HEK293 (cell line): ENCODE measurements around the gene MTA1.

Source experiments
- CTCF ChIA-PET: fragments of 350-600 bp; formaldehyde crosslinking; extraction: SDS; loops from one replicate; lab custom pipeline; 2021; ENCODE audit warnings: antibody characterized with exemption; lab: Yijun Ruan, JAX
- POLR2A ChIA-PET: fragments of 300-600 bp; formaldehyde crosslinking; extraction: SDS; loops from one replicate; lab custom pipeline; 2020; ENCODE audit warnings: antibody characterized with exemption, inconsistent platforms; lab: Yijun Ruan, JAX
- H3K27ac ChIP-seq: fragments of 200-500 bp; sonication (Bioruptor generic); 2 replicates; pipeline ENCODE4 v1.5.1; 2014; ENCODE audit warnings: low read depth, low read length, control low read depth, inconsistent platforms; ENCODE audit errors: extremely low read depth
- H3K36me3 ChIP-seq, 2 experiments: fragments of 200-500 bp in 1 of 2; sonication (Bioruptor generic) in 1 of 2; 1 replicate in 1 of 2; 2 replicates in 1 of 2; pipeline ENCODE4 v1.5.1; 2014 to 2017; ENCODE audit warnings: inconsistent platforms in 2 of 2, low read length in 2 of 2; ENCODE audit not compliant: control insufficient read depth in 2 of 2, insufficient read depth in 1 of 2
- H3K4me1 ChIP-seq: fragments of 200-500 bp; sonication (Bioruptor generic); 2 replicates; pipeline ENCODE4 v1.5.1; 2014; ENCODE audit warnings: mild to moderate bottlenecking, low read length, inconsistent platforms; ENCODE audit not compliant: control insufficient read depth, insufficient read depth
- H3K4me3 ChIP-seq: 2 replicates; pipeline ENCODE4 v1.5.1; 2011; ENCODE audit warnings: low read depth, mild to moderate bottlenecking, control low read depth, low read length, moderate library complexity
- H3K9me3 ChIP-seq: fragments of 200-500 bp; sonication (Bioruptor generic); 2 replicates; pipeline ENCODE4 v1.5.1; 2014; ENCODE audit warnings: low read depth, low read length, inconsistent platforms; ENCODE audit not compliant: control insufficient read depth, insufficient read depth
- FEZF1 ChIP-seq: fragments of 450-650 bp; formaldehyde crosslinking; IDR thresholded peaks from 2 replicates; pipeline ENCODE4 v1.5.1; 2016; ENCODE audit warnings: missing biosample characterization, missing genetic modification characterization
- GLI2 ChIP-seq: fragments of 450-650 bp; formaldehyde crosslinking; IDR thresholded peaks from 2 replicates; pipeline ENCODE4; 2017; ENCODE audit warnings: missing biosample characterization, missing genetic modification characterization, low read depth, borderline replicate concordance
- KLF8 ChIP-seq: fragments of 450-650 bp; formaldehyde crosslinking; IDR thresholded peaks from 2 replicates; pipeline ENCODE4 v1.5.1; 2016; ENCODE audit warnings: missing biosample characterization, missing genetic modification characterization
- MZF1 ChIP-seq: fragments of 450-650 bp; formaldehyde crosslinking; IDR thresholded peaks from 2 replicates; pipeline ENCODE4 v1.5.1; 2017; ENCODE audit warnings: missing biosample characterization, missing genetic modification characterization, borderline replicate concordance
- SALL2 ChIP-seq: fragments of 450-650 bp; formaldehyde crosslinking; IDR thresholded peaks from 2 replicates; pipeline ENCODE4 v1.5.0; 2017; ENCODE audit warnings: missing biosample characterization, mild to moderate bottlenecking, missing genetic modification characterization, borderline replicate concordance
- ZBTB1 ChIP-seq: fragments of 450-650 bp; formaldehyde crosslinking; IDR thresholded peaks from 2 replicates; pipeline ENCODE4 v1.5.1; 2016; ENCODE audit warnings: missing biosample characterization, missing genetic modification characterization
- ZBTB20 ChIP-seq: fragments of 450-650 bp; formaldehyde crosslinking; IDR thresholded peaks from 2 replicates; pipeline ENCODE4 v1.5.1; 2016; ENCODE audit warnings: missing biosample characterization, missing genetic modification characterization
- ZNF354C ChIP-seq: fragments of 450-650 bp; formaldehyde crosslinking; IDR thresholded peaks from 2 replicates; pipeline ENCODE4 v1.5.1; 2016; ENCODE audit warnings: missing biosample characterization, missing genetic modification characterization, low read depth, borderline replicate concordance
- ZNF433 ChIP-seq: fragments of 450-650 bp; formaldehyde crosslinking; IDR thresholded peaks from 2 replicates; pipeline ENCODE4 v1.5.1; 2016; ENCODE audit warnings: missing biosample characterization, missing genetic modification characterization, low read depth
- ZNF48 ChIP-seq: fragments of 450-650 bp; formaldehyde crosslinking; IDR thresholded peaks from 2 replicates; pipeline ENCODE4 v1.5.1; 2016; ENCODE audit warnings: missing biosample characterization, missing genetic modification characterization
- ZNF555 ChIP-seq: fragments of 450-650 bp; formaldehyde crosslinking; conservative IDR thresholded peaks from 2 replicates; pipeline ENCODE4 v1.5.1; 2017; ENCODE audit warnings: missing biosample characterization, mild to moderate bottlenecking, missing genetic modification characterization, inconsistent platforms
- ZNF624 ChIP-seq: fragments of 450-650 bp; formaldehyde crosslinking; IDR thresholded peaks from 2 replicates; pipeline ENCODE4 v1.5.1; 2017; ENCODE audit warnings: missing biosample characterization, missing genetic modification characterization
- ZNF664 ChIP-seq: fragments of 450-650 bp; formaldehyde crosslinking; IDR thresholded peaks from 2 replicates; pipeline ENCODE4 v1.5.1; 2016; ENCODE audit warnings: missing biosample characterization, missing genetic modification characterization
- TF ChIP-seq, protein P1 (sequence below): fragments of 450-650 bp; formaldehyde crosslinking; IDR thresholded peaks from 2 replicates; pipeline ENCODE4 v1.5.1; 2016; ENCODE audit warnings: missing biosample characterization, missing genetic modification characterization
- TF ChIP-seq, protein P2 (sequence below): fragments of 450-650 bp; formaldehyde crosslinking; IDR thresholded peaks from 2 replicates; pipeline ENCODE4; 2016; ENCODE audit warnings: missing biosample characterization, missing genetic modification characterization
- TF ChIP-seq, protein P3 (sequence below): fragments of 450-650 bp; formaldehyde crosslinking; conservative IDR thresholded peaks from 2 replicates; pipeline ENCODE4 v1.5.1; 2016; ENCODE audit warnings: low read depth, missing biosample characterization, missing genetic modification characterization
- TF ChIP-seq, protein P4 (sequence below): fragments of 450-650 bp; formaldehyde crosslinking; IDR thresholded peaks from 2 replicates; pipeline ENCODE4 v1.5.1; 2016; ENCODE audit warnings: missing biosample characterization, missing genetic modification characterization, borderline replicate concordance
- TF ChIP-seq, protein P5 (sequence below): fragments of 450-650 bp; formaldehyde crosslinking; IDR thresholded peaks from 2 replicates; pipeline ENCODE4 v1.5.1; 2017; ENCODE audit warnings: missing biosample characterization, missing genetic modification characterization
- TF ChIP-seq, protein P6 (sequence below): fragments of 450-650 bp; formaldehyde crosslinking; IDR thresholded peaks from 2 replicates; pipeline ENCODE4 v1.5.1; 2016; ENCODE audit warnings: missing biosample characterization, missing genetic modification characterization

MTA1 gene

DNA sequence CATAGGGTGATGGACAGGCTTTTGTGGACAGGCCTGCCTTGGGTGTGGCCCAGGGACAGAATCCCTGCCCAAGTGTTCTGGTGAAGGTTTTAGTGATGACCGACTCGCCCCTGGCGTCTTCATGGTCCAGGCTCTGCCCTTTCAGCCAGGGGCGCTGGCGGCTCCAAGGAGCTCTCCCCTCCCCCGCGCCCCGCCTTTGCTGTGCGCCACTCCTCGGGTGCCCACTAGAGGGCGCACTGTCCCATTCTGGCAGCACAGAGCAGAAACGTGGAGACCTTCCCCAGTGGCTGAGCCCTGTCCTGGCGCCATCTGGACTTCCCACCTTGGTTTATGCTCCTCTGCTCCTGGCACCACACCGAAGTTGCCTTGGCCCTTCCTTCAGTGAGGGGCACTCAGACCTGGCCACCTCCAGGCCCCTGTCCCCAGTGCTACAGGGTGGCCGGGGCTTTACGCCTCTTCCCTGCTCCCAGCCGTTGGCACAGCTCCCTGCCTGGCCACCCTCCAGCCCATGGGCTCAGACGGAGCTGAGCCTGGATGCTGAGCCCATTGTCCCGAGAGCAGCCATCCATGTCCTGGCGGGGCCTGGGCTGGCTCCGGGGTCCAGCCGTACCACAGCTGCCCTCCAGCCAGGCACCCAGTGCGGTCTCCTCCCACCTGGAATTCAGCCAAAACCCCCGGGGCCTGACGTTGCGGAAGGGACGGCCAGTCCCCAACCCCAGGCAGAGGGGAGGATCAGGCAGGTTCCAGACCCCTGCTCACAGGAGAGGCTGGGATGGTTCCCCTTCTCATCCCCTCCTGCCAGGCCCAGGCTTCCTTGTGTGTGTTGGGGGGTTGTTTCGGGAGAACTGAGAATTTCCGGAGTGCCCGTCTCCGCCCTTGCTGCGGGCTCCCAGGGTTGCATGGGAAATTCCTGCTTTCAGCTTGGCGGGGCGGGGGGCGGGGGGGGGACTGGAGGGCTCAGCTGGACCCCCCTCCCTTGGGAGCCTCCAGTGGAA lies 61.5 kb downstream of the MTA1 start:
- H3K36me3 ChIP-seq: no peaks in the 10 kb centered on the region
- H3K4me1 ChIP-seq: peaks cover 5% of the 10 kb centered on the region
- H3K4me3 ChIP-seq: peak overlapping the region; percentile 32
- CTCF ChIA-PET: interaction anchor here (0.6 to 2.9 kb wide), 33 partner anchors 10 to 873 kb away, joined by 3 to 83 read pairs (median 4); partner anchors contain the start of gene TEDC1
- H3K9me3 ChIP-seq: no peaks in the 10 kb centered on the region
- POLR2A ChIA-PET: interaction anchor here (0.5 to 1.7 kb wide), 8 partner anchors 8 to 85 kb away, joined by 3 to 19 read pairs (median 4); no protein-coding TSS in a partner anchor
- peak overlapping the region; percentile 62; the same call in 1 of the 2 replicates for H3K27ac ChIP-seq
- TF ChIP-seq, protein P1, sequence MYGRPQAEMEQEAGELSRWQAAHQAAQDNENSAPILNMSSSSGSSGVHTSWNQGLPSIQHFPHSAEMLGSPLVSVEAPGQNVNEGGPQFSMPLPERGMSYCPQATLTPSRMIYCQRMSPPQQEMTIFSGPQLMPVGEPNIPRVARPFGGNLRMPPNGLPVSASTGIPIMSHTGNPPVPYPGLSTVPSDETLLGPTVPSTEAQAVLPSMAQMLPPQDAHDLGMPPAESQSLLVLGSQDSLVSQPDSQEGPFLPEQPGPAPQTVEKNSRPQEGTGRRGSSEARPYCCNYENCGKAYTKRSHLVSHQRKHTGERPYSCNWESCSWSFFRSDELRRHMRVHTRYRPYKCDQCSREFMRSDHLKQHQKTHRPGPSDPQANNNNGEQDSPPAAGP: peak; percentile 88
- TF ChIP-seq KLF8 (tag by site-specific recombination): peak; percentile 97
- TF ChIP-seq, protein P2, sequence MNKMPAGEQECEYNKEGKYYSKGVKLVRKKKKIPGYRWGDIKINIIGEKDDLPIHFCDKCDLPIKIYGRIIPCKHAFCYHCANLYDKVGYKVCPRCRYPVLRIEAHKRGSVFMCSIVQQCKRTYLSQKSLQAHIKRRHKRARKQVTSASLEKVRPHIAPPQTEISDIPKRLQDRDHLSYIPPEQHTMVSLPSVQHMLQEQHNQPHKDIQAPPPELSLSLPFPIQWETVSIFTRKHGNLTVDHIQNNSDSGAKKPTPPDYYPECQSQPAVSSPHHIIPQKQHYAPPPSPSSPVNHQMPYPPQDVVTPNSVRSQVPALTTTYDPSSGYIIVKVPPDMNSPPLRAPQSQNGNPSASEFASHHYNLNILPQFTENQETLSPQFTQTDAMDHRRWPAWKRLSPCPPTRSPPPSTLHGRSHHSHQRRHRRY (tag by site-specific recombination): no peak
- no peak for TF ChIP-seq ZNF48 (tag by site-specific recombination)
- 0 out of 2 replicates have a peak, but pooled peaks have one; percentile 34 for TF ChIP-seq MZF1
- TF ChIP-seq, protein P3, sequence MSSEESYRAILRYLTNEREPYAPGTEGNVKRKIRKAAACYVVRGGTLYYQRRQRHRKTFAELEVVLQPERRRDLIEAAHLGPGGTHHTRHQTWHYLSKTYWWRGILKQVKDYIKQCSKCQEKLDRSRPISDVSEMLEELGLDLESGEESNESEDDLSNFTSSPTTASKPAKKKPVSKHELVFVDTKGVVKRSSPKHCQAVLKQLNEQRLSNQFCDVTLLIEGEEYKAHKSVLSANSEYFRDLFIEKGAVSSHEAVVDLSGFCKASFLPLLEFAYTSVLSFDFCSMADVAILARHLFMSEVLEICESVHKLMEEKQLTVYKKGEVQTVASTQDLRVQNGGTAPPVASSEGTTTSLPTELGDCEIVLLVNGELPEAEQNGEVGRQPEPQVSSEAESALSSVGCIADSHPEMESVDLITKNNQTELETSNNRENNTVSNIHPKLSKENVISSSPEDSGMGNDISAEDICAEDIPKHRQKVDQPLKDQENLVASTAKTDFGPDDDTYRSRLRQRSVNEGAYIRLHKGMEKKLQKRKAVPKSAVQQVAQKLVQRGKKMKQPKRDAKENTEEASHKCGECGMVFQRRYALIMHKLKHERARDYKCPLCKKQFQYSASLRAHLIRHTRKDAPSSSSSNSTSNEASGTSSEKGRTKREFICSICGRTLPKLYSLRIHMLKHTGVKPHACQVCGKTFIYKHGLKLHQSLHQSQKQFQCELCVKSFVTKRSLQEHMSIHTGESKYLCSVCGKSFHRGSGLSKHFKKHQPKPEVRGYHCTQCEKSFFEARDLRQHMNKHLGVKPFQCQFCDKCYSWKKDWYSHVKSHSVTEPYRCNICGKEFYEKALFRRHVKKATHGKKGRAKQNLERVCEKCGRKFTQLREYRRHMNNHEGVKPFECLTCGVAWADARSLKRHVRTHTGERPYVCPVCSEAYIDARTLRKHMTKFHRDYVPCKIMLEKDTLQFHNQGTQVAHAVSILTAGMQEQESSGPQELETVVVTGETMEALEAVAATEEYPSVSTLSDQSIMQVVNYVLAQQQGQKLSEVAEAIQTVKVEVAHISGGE: no peak
- TF ChIP-seq, protein P4, sequence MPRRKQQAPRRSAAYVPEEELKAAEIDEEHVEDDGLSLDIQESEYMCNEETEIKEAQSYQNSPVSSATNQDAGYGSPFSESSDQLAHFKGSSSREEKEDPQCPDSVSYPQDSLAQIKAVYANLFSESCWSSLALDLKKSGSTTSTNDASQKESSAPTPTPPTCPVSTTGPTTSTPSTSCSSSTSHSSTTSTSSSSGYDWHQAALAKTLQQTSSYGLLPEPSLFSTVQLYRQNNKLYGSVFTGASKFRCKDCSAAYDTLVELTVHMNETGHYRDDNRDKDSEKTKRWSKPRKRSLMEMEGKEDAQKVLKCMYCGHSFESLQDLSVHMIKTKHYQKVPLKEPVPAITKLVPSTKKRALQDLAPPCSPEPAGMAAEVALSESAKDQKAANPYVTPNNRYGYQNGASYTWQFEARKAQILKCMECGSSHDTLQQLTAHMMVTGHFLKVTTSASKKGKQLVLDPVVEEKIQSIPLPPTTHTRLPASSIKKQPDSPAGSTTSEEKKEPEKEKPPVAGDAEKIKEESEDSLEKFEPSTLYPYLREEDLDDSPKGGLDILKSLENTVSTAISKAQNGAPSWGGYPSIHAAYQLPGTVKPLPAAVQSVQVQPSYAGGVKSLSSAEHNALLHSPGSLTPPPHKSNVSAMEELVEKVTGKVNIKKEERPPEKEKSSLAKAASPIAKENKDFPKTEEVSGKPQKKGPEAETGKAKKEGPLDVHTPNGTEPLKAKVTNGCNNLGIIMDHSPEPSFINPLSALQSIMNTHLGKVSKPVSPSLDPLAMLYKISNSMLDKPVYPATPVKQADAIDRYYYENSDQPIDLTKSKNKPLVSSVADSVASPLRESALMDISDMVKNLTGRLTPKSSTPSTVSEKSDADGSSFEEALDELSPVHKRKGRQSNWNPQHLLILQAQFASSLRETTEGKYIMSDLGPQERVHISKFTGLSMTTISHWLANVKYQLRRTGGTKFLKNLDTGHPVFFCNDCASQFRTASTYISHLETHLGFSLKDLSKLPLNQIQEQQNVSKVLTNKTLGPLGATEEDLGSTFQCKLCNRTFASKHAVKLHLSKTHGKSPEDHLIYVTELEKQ (tag by site-specific recombination): no peak
- TF ChIP-seq ZNF624: no peak
- peak; percentile 85 for TF ChIP-seq ZBTB20 (tag by site-specific recombination)
- TF ChIP-seq ZBTB1: no peak
- TF ChIP-seq, protein P5, sequence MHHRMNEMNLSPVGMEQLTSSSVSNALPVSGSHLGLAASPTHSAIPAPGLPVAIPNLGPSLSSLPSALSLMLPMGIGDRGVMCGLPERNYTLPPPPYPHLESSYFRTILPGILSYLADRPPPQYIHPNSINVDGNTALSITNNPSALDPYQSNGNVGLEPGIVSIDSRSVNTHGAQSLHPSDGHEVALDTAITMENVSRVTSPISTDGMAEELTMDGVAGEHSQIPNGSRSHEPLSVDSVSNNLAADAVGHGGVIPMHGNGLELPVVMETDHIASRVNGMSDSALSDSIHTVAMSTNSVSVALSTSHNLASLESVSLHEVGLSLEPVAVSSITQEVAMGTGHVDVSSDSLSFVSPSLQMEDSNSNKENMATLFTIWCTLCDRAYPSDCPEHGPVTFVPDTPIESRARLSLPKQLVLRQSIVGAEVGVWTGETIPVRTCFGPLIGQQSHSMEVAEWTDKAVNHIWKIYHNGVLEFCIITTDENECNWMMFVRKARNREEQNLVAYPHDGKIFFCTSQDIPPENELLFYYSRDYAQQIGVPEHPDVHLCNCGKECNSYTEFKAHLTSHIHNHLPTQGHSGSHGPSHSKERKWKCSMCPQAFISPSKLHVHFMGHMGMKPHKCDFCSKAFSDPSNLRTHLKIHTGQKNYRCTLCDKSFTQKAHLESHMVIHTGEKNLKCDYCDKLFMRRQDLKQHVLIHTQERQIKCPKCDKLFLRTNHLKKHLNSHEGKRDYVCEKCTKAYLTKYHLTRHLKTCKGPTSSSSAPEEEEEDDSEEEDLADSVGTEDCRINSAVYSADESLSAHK (tag by site-specific recombination): no peak
- no peak for TF ChIP-seq ZNF555 (tag by site-specific recombination)
- TF ChIP-seq GLI2: no peak
- TF ChIP-seq ZNF433 (tag by site-specific recombination): no peak
- no peak; the same call in 1 of the 2 replicates for TF ChIP-seq FEZF1
- TF ChIP-seq ZNF354C (tag by site-specific recombination): no peak
- TF ChIP-seq, protein P6, sequence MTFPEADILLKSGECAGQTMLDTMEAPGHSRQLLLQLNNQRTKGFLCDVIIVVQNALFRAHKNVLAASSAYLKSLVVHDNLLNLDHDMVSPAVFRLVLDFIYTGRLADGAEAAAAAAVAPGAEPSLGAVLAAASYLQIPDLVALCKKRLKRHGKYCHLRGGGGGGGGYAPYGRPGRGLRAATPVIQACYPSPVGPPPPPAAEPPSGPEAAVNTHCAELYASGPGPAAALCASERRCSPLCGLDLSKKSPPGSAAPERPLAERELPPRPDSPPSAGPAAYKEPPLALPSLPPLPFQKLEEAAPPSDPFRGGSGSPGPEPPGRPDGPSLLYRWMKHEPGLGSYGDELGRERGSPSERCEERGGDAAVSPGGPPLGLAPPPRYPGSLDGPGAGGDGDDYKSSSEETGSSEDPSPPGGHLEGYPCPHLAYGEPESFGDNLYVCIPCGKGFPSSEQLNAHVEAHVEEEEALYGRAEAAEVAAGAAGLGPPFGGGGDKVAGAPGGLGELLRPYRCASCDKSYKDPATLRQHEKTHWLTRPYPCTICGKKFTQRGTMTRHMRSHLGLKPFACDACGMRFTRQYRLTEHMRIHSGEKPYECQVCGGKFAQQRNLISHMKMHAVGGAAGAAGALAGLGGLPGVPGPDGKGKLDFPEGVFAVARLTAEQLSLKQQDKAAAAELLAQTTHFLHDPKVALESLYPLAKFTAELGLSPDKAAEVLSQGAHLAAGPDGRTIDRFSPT (tag by site-specific recombination): peak; percentile 98
- no peak for TF ChIP-seq SALL2
- no peak for TF ChIP-seq ZNF664 (tag by site-specific recombination)
